ENCODE data around the gene RPS17. TPM values are rescaled to one million over a fixed set of nuclear protein-coding genes. Genes with fewer than 3 reads are reported as not detected.

RPS17 gene
- total RNA-seq, 1 experiment from 2014 or later = 2,241 TPM

DNA sequence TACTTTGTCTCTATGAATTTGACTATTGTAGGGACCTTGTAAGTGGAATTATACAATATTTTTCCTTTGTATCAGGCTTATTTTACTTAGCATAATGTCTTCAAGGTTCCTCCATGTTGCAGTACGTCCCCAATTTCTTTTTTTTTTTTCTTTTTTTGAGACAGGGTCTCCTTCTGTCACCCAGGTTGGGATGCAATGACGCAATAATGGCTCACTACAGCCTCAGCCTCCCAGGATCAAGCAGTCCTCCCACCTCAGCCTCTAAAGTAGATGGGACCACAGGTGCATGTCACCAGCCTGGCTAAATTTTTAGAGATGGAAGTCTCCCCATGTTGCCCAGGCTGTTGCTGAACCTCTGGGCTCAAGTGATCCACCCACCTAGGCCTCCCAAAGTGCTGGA, 40.5 kb upstream of the RPS17 start (continued):
- no peak for TF ChIP-seq ZNF281 (CRISPR knock-in tag; IDR thresholded peaks at IDR 0.05)

DNA sequence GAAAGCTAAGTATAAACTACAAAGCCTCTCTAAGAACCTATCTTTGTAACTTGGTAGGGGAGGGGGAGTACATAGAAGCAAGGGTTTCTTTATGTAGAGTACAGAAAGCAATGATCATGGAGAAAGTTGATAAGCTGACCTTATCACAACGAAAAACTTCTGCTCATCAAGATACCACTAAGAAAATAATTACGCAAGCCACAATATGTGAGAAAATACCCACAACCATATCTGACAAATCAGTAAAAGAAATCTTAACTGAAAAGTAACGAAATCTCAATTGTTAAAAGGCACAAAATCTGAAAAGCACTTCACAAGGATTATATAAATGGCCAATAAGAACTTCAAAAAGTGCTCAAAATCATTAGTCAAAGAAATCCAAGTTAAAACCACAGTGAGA, 35.1 kb upstream of the RPS17 start:
- Mint-ChIP-seq H3K9me3 (no peaks in the 10 kb centered on the region), H3K4me3 (no peak overlapping the region), H3K36me3 (no peaks in the 10 kb centered on the region), H3K27ac (no peak overlapping the region), H3K4me1 (peaks cover 15% of the 10 kb centered on the region), H3K27me3 (ENCODE audit: low read depth) (peaks cover 7% of the 10 kb centered on the region)
- DNase-seq (ENCODE audit: low spot score) = no peak
- CTCF ChIA-PET = no interaction called here
- no peak for ATAC-seq
- POLR2A ChIA-PET = no interaction called here
- TF ChIP-seq ZNF416 (CRISPR knock-in tag; IDR thresholded peaks at IDR 0.05) = no peak
- no peak for TF ChIP-seq ATF3 (CRISPR knock-in tag; conservative IDR thresholded peaks at IDR 0.05)
- TF ChIP-seq FOXJ3 (CRISPR knock-in tag; IDR thresholded peaks at IDR 0.05; ENCODE audit: borderline replicate concordance) = no peak
- no peak for TF ChIP-seq NR2C2 (CRISPR knock-in tag; IDR thresholded peaks at IDR 0.05)
- TF ChIP-seq CREB1 (CRISPR knock-in tag; IDR thresholded peaks at IDR 0.05) = no peak
- TF ChIP-seq TP53 (CRISPR knock-in tag; IDR thresholded peaks at IDR 0.05) = no peak
- no peak for TF ChIP-seq MYBL2 (CRISPR knock-in tag; IDR thresholded peaks at IDR 0.05)
- no peak for TF ChIP-seq NFATC4 (CRISPR knock-in tag; IDR thresholded peaks at IDR 0.05)
- no peak for TF ChIP-seq RELA (CRISPR knock-in tag; IDR thresholded peaks at IDR 0.05; ENCODE audit: borderline replicate concordance)
- TF ChIP-seq CREM (CRISPR knock-in tag; IDR thresholded peaks at IDR 0.05) = no peak
- TF ChIP-seq, protein P1, sequence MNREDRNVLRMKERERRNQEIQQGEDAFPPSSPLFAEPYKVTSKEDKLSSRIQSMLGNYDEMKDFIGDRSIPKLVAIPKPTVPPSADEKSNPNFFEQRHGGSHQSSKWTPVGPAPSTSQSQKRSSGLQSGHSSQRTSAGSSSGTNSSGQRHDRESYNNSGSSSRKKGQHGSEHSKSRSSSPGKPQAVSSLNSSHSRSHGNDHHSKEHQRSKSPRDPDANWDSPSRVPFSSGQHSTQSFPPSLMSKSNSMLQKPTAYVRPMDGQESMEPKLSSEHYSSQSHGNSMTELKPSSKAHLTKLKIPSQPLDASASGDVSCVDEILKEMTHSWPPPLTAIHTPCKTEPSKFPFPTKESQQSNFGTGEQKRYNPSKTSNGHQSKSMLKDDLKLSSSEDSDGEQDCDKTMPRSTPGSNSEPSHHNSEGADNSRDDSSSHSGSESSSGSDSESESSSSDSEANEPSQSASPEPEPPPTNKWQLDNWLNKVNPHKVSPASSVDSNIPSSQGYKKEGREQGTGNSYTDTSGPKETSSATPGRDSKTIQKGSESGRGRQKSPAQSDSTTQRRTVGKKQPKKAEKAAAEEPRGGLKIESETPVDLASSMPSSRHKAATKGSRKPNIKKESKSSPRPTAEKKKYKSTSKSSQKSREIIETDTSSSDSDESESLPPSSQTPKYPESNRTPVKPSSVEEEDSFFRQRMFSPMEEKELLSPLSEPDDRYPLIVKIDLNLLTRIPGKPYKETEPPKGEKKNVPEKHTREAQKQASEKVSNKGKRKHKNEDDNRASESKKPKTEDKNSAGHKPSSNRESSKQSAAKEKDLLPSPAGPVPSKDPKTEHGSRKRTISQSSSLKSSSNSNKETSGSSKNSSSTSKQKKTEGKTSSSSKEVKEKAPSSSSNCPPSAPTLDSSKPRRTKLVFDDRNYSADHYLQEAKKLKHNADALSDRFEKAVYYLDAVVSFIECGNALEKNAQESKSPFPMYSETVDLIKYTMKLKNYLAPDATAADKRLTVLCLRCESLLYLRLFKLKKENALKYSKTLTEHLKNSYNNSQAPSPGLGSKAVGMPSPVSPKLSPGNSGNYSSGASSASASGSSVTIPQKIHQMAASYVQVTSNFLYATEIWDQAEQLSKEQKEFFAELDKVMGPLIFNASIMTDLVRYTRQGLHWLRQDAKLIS (CRISPR knock-in tag; IDR thresholded peaks at IDR 0.05; ENCODE audit: borderline replicate concordance) = no peak
- TF ChIP-seq MLX (CRISPR knock-in tag; IDR thresholded peaks at IDR 0.05) = no peak
- TF ChIP-seq GABPB1 (CRISPR knock-in tag; IDR thresholded peaks at IDR 0.05) = no peak
- TF ChIP-seq, protein P2, sequence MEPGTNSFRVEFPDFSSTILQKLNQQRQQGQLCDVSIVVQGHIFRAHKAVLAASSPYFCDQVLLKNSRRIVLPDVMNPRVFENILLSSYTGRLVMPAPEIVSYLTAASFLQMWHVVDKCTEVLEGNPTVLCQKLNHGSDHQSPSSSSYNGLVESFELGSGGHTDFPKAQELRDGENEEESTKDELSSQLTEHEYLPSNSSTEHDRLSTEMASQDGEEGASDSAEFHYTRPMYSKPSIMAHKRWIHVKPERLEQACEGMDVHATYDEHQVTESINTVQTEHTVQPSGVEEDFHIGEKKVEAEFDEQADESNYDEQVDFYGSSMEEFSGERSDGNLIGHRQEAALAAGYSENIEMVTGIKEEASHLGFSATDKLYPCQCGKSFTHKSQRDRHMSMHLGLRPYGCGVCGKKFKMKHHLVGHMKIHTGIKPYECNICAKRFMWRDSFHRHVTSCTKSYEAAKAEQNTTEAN (CRISPR knock-in tag; IDR thresholded peaks at IDR 0.05) = no peak
- no peak for TF ChIP-seq ZBTB21 (CRISPR knock-in tag; IDR thresholded peaks at IDR 0.05; ENCODE audit: borderline replicate concordance)
- TF ChIP-seq, protein P3, sequence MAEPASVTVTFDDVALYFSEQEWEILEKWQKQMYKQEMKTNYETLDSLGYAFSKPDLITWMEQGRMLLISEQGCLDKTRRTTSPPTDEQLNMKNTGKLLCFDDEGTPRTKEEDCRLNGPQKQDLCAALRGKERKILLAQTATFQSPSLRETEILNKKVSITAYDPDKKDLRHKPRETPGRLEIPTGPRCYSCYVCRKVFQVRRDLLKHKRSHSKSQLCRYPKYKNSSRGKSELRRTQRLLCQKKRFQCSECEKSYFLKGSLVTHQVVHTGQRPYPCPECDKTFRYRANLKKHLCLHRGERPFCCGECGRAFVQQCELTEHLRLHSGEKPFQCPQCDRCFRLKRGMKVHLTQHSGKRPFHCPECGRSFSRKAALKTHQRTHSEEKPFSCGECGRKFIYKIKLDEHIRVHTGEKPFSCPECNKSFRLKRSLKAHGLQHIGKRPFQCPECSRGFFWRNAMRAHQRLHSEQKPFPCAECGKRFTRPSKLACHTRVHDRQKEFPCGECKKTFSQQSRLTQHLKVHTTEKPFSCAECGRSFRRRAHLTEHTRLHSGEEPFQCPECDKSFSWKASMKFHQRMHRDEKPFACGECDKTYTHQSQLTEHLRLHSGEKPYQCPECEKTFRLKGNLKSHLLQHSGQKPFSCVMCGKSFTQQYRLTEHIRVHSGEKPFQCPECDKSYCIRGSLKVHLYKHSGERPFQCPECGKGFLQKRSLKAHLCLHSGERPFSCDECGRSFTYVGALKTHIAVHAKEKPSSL (CRISPR knock-in tag; conservative IDR thresholded peaks at IDR 0.05) = no peak
- no peak for TF ChIP-seq IRF1 (CRISPR knock-in tag; IDR thresholded peaks at IDR 0.05)
- TF ChIP-seq AR (CRISPR knock-in tag; IDR thresholded peaks at IDR 0.05) = no peak
- TF ChIP-seq, protein P4, sequence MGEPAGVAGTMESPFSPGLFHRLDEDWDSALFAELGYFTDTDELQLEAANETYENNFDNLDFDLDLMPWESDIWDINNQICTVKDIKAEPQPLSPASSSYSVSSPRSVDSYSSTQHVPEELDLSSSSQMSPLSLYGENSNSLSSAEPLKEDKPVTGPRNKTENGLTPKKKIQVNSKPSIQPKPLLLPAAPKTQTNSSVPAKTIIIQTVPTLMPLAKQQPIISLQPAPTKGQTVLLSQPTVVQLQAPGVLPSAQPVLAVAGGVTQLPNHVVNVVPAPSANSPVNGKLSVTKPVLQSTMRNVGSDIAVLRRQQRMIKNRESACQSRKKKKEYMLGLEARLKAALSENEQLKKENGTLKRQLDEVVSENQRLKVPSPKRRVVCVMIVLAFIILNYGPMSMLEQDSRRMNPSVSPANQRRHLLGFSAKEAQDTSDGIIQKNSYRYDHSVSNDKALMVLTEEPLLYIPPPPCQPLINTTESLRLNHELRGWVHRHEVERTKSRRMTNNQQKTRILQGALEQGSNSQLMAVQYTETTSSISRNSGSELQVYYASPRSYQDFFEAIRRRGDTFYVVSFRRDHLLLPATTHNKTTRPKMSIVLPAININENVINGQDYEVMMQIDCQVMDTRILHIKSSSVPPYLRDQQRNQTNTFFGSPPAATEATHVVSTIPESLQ (CRISPR knock-in tag; IDR thresholded peaks at IDR 0.05) = no peak

Data from WTC11 (cell line).